Trophoblast cell (in vitro differentiated cells and primary cell): ENCODE data around the gene ZBTB42.
"Not testable (repeated sequence)": the region's sequence is repeated elsewhere in the genome, so short reads cannot be mapped to it uniquely, and the experiment has no call there.

Source experiments
- DNase-seq, 2 donors: peaks; one replicate each; pipeline ENCODE4 v3.0.0-alpha.2; 2016
- H2AFZ ChIP-seq: 2 replicates; pipeline ENCODE4 v1.6.1; 2013; ENCODE audit warnings: low read length, moderate library complexity, mild to moderate bottlenecking; ENCODE audit not compliant: insufficient read depth, poor library complexity
- H2AK5ac ChIP-seq: 2 replicates; pipeline ENCODE4 v1.6.1; 2013; ENCODE audit warnings: mild to moderate bottlenecking, low read length
- H2BK120ac ChIP-seq: 2 replicates; pipeline ENCODE4 v1.6.1; 2013; ENCODE audit warnings: low read length, mild to moderate bottlenecking, moderate library complexity; ENCODE audit not compliant: insufficient read depth, poor library complexity
- H2BK12ac ChIP-seq: 2 replicates; pipeline ENCODE4 v1.6.1; 2013; ENCODE audit warnings: mild to moderate bottlenecking, low read length, moderate library complexity
- H2BK5ac ChIP-seq: 2 replicates; pipeline ENCODE4 v1.6.1; 2013; ENCODE audit warnings: low read length, low read depth, moderate library complexity, mild to moderate bottlenecking; ENCODE audit not compliant: poor library complexity
- H3K14ac ChIP-seq: 2 replicates; pipeline ENCODE4 v1.6.1; 2013; ENCODE audit warnings: mild to moderate bottlenecking, low read length
- H3K18ac ChIP-seq: 2 replicates; pipeline ENCODE4 v1.6.1; 2013; ENCODE audit warnings: mild to moderate bottlenecking, low read length
- H3K23ac ChIP-seq: 2 replicates; pipeline ENCODE4 v1.6.1; 2013; ENCODE audit warnings: low read length
- H3K27ac ChIP-seq: 2 replicates; pipeline ENCODE4 v1.5.1; 2013; ENCODE audit warnings: low read depth, mild to moderate bottlenecking, inconsistent platforms, low read length, moderate library complexity
- H3K27me3 ChIP-seq: 2 replicates; pipeline ENCODE4 v1.6.1; 2013; ENCODE audit warnings: inconsistent platforms, mild to moderate bottlenecking, low read length, moderate library complexity; ENCODE audit not compliant: insufficient read depth
- H3K36me3 ChIP-seq, 2 experiments: 1 replicate in 1 of 2; 2 replicates in 1 of 2; pipeline ENCODE4 v1.6.1; 2013; ENCODE audit warnings: low read length in 2 of 2, mild to moderate bottlenecking in 2 of 2, moderate library complexity in 1 of 2; ENCODE audit not compliant: insufficient read depth in 2 of 2, control insufficient read depth in 1 of 2
- H3K4ac ChIP-seq: 2 replicates; pipeline ENCODE4 v1.6.1; 2013; ENCODE audit warnings: low read depth, mild to moderate bottlenecking, low read length, moderate library complexity
- H3K4me1 ChIP-seq, 2 experiments: 1 replicate in 1 of 2; 2 replicates in 1 of 2; pipeline ENCODE4 v1.6.1; 2013; ENCODE audit warnings: low read length in 2 of 2, mild to moderate bottlenecking in 2 of 2, moderate library complexity in 1 of 2; ENCODE audit not compliant: insufficient read depth in 2 of 2, control insufficient read depth in 1 of 2
- H3K4me2 ChIP-seq: 2 replicates; pipeline ENCODE4 v1.6.1; 2013; ENCODE audit warnings: inconsistent platforms, mild to moderate bottlenecking, low read length, moderate library complexity
- H3K4me3 ChIP-seq: 2 replicates; pipeline ENCODE4 v1.5.1; 2013; ENCODE audit warnings: mild to moderate bottlenecking, low read depth, low read length, inconsistent platforms
- H3K79me1 ChIP-seq: one replicate; pipeline ENCODE4 v1.6.1; 2013; ENCODE audit warnings: low read length
- H3K79me2 ChIP-seq: 2 replicates; pipeline ENCODE4 v1.6.1; 2013; ENCODE audit warnings: low read length, mild to moderate bottlenecking; ENCODE audit not compliant: control insufficient read depth, insufficient read depth, poor library complexity
- H3K9ac ChIP-seq: 2 replicates; pipeline ENCODE4 v1.6.1; 2013; ENCODE audit warnings: mild to moderate bottlenecking, low read length
- H3K9me3 ChIP-seq: 2 replicates; pipeline ENCODE4 v1.6.1; 2013; ENCODE audit warnings: low read depth, mild to moderate bottlenecking, control low read depth, inconsistent platforms, low read length; ENCODE audit not compliant: insufficient read depth
- H4K12ac ChIP-seq: 2 replicates; pipeline ENCODE4 v1.6.1; 2013; ENCODE audit warnings: low read depth, mild to moderate bottlenecking, low read length, moderate library complexity
- H4K8ac ChIP-seq: 2 replicates; pipeline ENCODE4 v1.6.1; 2013; ENCODE audit warnings: low read depth, mild to moderate bottlenecking, low read length, moderate library complexity
- H4K91ac ChIP-seq: one replicate; pipeline ENCODE4 v1.6.1; 2013; ENCODE audit warnings: low read depth, mild to moderate bottlenecking, low read length, moderate library complexity
- WGBS: extraction: QIAGEN DNeasy Blood & Tissue Kit; methylation state at CpG from one replicate; pipeline ENCODE4 v1.1.7; 2013; ENCODE audit warnings: missing lambda C conversion rate; ENCODE audit not compliant: insufficient read length, insufficient coverage; ENCODE audit errors: extremely low coverage; 5-methylcytosine and 5-hydroxymethylcytosine counted together

Gene ZBTB42

DNA sequence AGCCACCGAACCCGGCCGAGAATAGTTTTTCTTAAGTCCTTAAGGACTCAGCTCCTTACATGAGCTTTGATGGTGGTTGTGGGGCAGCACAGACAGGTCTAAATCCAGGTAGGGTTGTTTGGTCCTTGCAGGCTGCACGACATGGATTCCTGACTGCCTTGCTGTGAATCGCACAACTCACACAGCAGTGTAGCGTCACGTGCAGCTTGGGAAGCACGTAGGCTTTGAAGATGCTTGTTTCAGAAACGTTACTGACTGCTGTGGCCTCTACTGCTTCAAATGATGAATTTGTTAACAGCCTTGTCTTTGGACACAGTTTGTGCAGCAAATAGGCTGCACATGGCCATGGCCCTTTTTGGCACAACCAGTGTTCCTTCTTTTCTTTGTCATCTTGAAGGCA lies 29.9 kb downstream of the ZBTB42 start:
- Histone ChIP-seq H3K27ac (no peak overlapping the region), H4K12ac (no peak overlapping the region), H3K4me3 (no peak overlapping the region), H2AK5ac (no peak overlapping the region), H2AFZ (no peak overlapping the region), H4K8ac (no peak overlapping the region), H3K9ac (no peak overlapping the region), H3K79me2 (no peaks in the 10 kb centered on the region), H3K23ac (no peak overlapping the region), H3K27me3 (no peaks in the 10 kb centered on the region), H2BK12ac (no peak overlapping the region), H2BK5ac (no peak overlapping the region), H3K4me1 (peaks cover 6 to 13% of the 10 kb centered on the region in 2 experiments), H3K36me3 (no peaks in the 10 kb centered on the region), H3K4me2 (no peak overlapping the region), H3K14ac (no peak overlapping the region), H3K18ac (no peak overlapping the region), H4K91ac (no peak overlapping the region), H3K9me3 (no peaks in the 10 kb centered on the region), H2BK120ac (no peak overlapping the region), H3K79me1 (peaks cover 6% of the 10 kb centered on the region), H3K4ac (no peak overlapping the region)
- DNase-seq = no peak
- no CpG with 5 or more reads among the region's 9 CpGs for WGBS

DNA sequence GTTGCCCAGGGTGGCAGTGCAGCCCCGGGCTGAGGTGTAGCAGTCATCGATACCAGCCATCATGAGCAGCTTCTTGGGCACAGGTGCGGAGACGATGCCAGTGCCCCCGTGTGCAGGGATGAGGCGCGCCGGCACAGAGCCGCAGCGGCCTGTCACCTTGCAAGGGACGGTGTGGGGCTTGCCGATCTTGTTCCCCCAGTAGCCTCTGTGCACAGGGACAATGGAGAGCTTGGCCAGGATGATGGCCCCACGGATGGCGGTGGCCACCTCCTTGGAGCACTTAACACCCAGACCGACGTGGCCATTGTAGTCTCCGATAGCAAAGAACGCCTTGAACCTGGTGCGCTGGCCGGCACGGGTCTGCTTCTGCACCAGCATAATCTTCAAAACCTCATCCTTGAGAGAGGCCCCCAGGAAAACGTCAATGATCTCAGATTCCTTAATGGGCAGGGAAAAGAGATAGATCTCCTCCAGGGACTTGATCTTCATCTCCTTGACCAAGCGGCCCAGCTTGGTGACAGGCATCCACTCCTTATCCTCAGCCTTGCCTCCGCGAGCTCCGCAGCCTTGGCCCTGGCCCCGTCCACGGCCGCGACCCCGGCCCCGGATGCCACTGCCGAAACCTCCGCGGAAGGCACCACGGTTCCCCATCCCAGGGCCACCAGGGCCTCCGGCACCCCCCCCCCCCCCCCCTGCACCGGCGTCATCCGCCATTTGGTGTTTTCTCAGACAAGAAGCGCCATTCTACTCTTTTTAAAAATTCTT lies 35.5 kb downstream of the ZBTB42 start:
- not testable (repeated sequence) for H3K4me1 ChIP-seq, H2BK120ac ChIP-seq, H3K4me2 ChIP-seq, H3K36me3 ChIP-seq, H3K9me3 ChIP-seq, H3K18ac ChIP-seq, H4K91ac ChIP-seq, H4K8ac ChIP-seq, H3K4ac ChIP-seq, H3K27me3 ChIP-seq, DNase-seq, H3K79me1 ChIP-seq, H3K14ac ChIP-seq, H2AK5ac ChIP-seq, H3K9ac ChIP-seq, H4K12ac ChIP-seq, H2AFZ ChIP-seq, H3K23ac ChIP-seq, H3K27ac ChIP-seq, H2BK5ac ChIP-seq, H2BK12ac ChIP-seq, H3K4me3 ChIP-seq, H3K79me2 ChIP-seq
- WGBS = no CpG with 5 or more reads among the region's 41 CpGs

DNA sequence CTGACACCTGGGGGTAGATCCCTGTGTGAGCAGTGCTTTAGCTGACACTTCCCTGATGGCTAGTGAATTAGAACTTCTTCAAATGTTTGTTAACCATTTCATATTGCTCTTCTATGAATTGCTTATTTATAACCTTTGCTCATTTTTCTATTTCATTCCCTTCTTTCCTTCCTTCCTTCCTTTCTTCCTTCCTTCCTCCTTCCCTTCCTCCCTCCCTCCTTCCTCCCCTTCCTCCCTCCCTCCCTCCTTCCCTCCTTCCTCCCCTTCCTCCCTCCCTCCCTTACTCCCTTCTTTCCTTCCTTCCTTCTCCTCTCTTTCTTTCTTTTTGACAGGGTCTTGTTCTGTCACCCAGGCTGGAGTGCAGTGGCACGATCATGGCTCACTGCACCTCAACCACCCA lies 40.8 kb downstream of the ZBTB42 start:
- no peak overlapping the region for H4K91ac ChIP-seq
- no peak overlapping the region for H2BK5ac ChIP-seq
- H2AFZ ChIP-seq = no peak overlapping the region
- no peak overlapping the region for H3K23ac ChIP-seq
- H3K4ac ChIP-seq = no peak overlapping the region
- H3K4me3 ChIP-seq = no peak overlapping the region
- no peak overlapping the region for H3K9ac ChIP-seq
- peaks cover 4% of the 10 kb centered on the region for H3K79me1 ChIP-seq
- no peak overlapping the region for H3K4me2 ChIP-seq
- no peak overlapping the region for H3K14ac ChIP-seq
- H4K12ac ChIP-seq = no peak overlapping the region
- WGBS = no CpG with 5 or more reads among the region's 1 CpG
- no peaks in the 10 kb centered on the region for H3K79me2 ChIP-seq
- no peak overlapping the region for H2BK12ac ChIP-seq
- H2AK5ac ChIP-seq = no peak overlapping the region
- H3K27me3 ChIP-seq = no peaks in the 10 kb centered on the region
- H3K9me3 ChIP-seq = no peaks in the 10 kb centered on the region
- no peaks in the 10 kb centered on the region for H3K36me3 ChIP-seq
- H3K18ac ChIP-seq = no peak overlapping the region
- H2BK120ac ChIP-seq = no peak overlapping the region
- no peak for DNase-seq
- peaks cover 14 to 15% of the 10 kb centered on the region in 2 experiments for H3K4me1 ChIP-seq
- H4K8ac ChIP-seq = no peak overlapping the region
- H3K27ac ChIP-seq = no peak overlapping the region

DNA sequence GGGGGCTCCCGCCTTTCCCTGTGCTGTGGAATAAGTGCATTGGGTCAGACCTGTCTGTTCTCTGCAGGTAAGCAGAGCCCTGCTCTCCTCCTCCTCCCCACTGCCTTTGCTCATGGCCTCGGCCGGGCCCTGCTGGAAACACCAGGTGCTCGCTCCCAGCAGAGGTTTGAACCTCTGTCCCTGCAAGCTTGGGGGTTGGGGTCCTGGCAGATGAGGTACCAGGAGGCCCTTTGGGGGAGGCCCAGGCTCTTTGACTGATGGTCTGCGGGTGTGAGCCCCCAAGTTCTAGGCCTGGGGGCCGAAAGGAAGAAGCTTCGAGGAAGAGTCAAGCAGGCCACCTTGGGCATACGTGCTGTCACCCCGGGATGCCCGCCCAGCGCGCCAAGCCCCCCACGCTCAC lies 42.1 kb downstream of the ZBTB42 start:
- peaks cover 4% of the 10 kb centered on the region for H3K79me1 ChIP-seq
- no peak overlapping the region for H3K14ac ChIP-seq
- H3K9me3 ChIP-seq = no peaks in the 10 kb centered on the region
- peak overlapping the region; percentile 5 for H4K8ac ChIP-seq
- no peaks in the 10 kb centered on the region for H3K79me2 ChIP-seq
- no peak overlapping the region for H2BK5ac ChIP-seq
- peaks cover 14 to 15% of the 10 kb centered on the region in 2 experiments for H3K4me1 ChIP-seq
- H2BK12ac ChIP-seq = no peak overlapping the region
- no peaks in the 10 kb centered on the region for H3K36me3 ChIP-seq
- no peak overlapping the region for H2BK120ac ChIP-seq
- H3K4ac ChIP-seq = no peak overlapping the region
- H3K27me3 ChIP-seq = no peaks in the 10 kb centered on the region
- no peak overlapping the region for H3K9ac ChIP-seq
- H3K18ac ChIP-seq = no peak overlapping the region
- H4K12ac ChIP-seq = no peak overlapping the region
- H3K4me3 ChIP-seq = no peak overlapping the region
- H3K23ac ChIP-seq = no peak overlapping the region
- no peak for DNase-seq
- H3K27ac ChIP-seq = no peak overlapping the region
- no CpG with 5 or more reads among the region's 13 CpGs for WGBS
- peak overlapping the region; percentile 83 for H3K4me2 ChIP-seq
- no peak overlapping the region for H2AFZ ChIP-seq
- no peak overlapping the region for H4K91ac ChIP-seq
- no peak overlapping the region for H2AK5ac ChIP-seq
